PC-3 (cell line): ENCODE data around the gene ITGA8. TPM values are rescaled to one million over a fixed set of nuclear protein-coding genes. Genes with fewer than 3 reads are reported as not detected.

Experiments used
- ATAC-seq: fragments of 200-7000 bp; cut with Tn5 transposase; 2 replicates; pipeline ENCODE4 v1.9.1; 2020; ENCODE audit warnings: mild to moderate bottlenecking, moderate library complexity
- BruUV-seq: library from RNA; stranded (reverse); fragments of 400-500 nt; replicated peaks from 2 replicates; lab custom pipeline; 2021; lab: Mats Ljungman, UMichigan
- CTCF ChIA-PET: fragments of 300-600 bp; sonication (Branson Sonifier 250); formaldehyde crosslinking; loops from one replicate; lab custom pipeline; 2022; ENCODE audit warnings: antibody characterized with exemption; lab: Charles Lee
- POLR2A ChIA-PET: fragments of 300-600 bp; sonication (Branson Sonifier 250); formaldehyde crosslinking; loops from one replicate; lab custom pipeline; 2022; ENCODE audit warnings: antibody characterized with exemption; ENCODE audit not compliant: unreplicated experiment; lab: Charles Lee
- DNase-seq: peaks from one replicate; pipeline ENCODE4 v3.0.0-alpha.2; 2015
- H2AFZ ChIP-seq: fragments of 300-600 bp; sonication (generic); 2 replicates; pipeline ENCODE4 v1.6.0; 2016; ENCODE audit warnings: antibody characterized with exemption, low read length
- H3F3A ChIP-seq: fragments of 300-600 bp; sonication (generic); one replicate; pipeline ENCODE4 v1.6.0; 2017; ENCODE audit warnings: antibody characterized with exemption, low read length, control low read depth, mild to moderate bottlenecking; ENCODE audit not compliant: unreplicated experiment
- H3K27ac ChIP-seq: fragments of 300-600 bp; sonication (generic); 2 replicates; pipeline ENCODE4 v1.5.1; 2016; ENCODE audit warnings: mild to moderate bottlenecking, low read length
- H3K27me3 ChIP-seq: fragments of 300-600 bp; sonication (generic); 2 replicates; pipeline ENCODE4 v1.6.1; 2016; ENCODE audit warnings: low read length, mixed read lengths
- H3K36me3 ChIP-seq: fragments of 300-600 bp; sonication (generic); 2 replicates; pipeline ENCODE4 v1.6.1; 2016; ENCODE audit warnings: low read depth, mixed run types, low read length, mixed read lengths
- H3K4me1 ChIP-seq: fragments of 300-600 bp; sonication (generic); 2 replicates; pipeline ENCODE4 v1.5.1; 2016; ENCODE audit warnings: low read length; ENCODE audit not compliant: insufficient read depth
- H3K4me2 ChIP-seq: fragments of 300-600 bp; sonication (generic); 2 replicates; pipeline ENCODE4 v1.6.0; 2016; ENCODE audit warnings: low read length
- H3K4me3 ChIP-seq: fragments of 300-600 bp; sonication (generic); 2 replicates; pipeline ENCODE4 v1.5.1; 2016; ENCODE audit warnings: mild to moderate bottlenecking, low read length, mixed read lengths
- H3K79me2 ChIP-seq: fragments of 300-600 bp; sonication (generic); 2 replicates; pipeline ENCODE4 v1.6.1; 2017; ENCODE audit warnings: low read length, mixed read lengths
- H3K9ac ChIP-seq: fragments of 300-600 bp; sonication (generic); 2 replicates; pipeline ENCODE4 v1.6.0; 2016; ENCODE audit warnings: mild to moderate bottlenecking, low read length
- H3K9me2 ChIP-seq: fragments of 300-600 bp; sonication (generic); replicated peaks from 2 replicates; pipeline ENCODE4 v1.6.1; 2016; ENCODE audit warnings: mixed run types, low read length, mixed read lengths
- H3K9me3 ChIP-seq: fragments of 300-600 bp; sonication (generic); 2 replicates; pipeline ENCODE4 v1.6.1; 2016; ENCODE audit warnings: low read length, mixed read lengths
- H4K20me1 ChIP-seq: fragments of 300-600 bp; sonication (generic); 2 replicates; pipeline ENCODE4 v1.6.1; 2016; ENCODE audit warnings: low read length, mixed read lengths
- CTCF ChIP-seq: fragments of 300-600 bp; sonication (generic); conservative IDR thresholded peaks from 2 replicates; pipeline ENCODE4 v1.5.1; 2017; ENCODE audit warnings: antibody characterized with exemption, low read depth, mild to moderate bottlenecking, low read length
- EZH2 ChIP-seq: fragments of 300-600 bp; sonication (generic); IDR thresholded peaks from one replicate; pipeline ENCODE4 v1.6.1; 2017; ENCODE audit warnings: antibody characterized with exemption, mild to moderate bottlenecking, low read length; ENCODE audit not compliant: unreplicated experiment
- EZH2phosphoT487 ChIP-seq: fragments of 300-600 bp; sonication (generic); IDR thresholded peaks from 2 replicates; pipeline ENCODE4 v1.6.1; 2018; ENCODE audit warnings: mild to moderate bottlenecking, antibody characterized with exemption, low read length, borderline replicate concordance
- intact Hi-C: fragments of 100-400 bp; cut with micrococcal nuclease; formaldehyde crosslinking; loops from 2 replicates; pipeline ENCODE4 v1.9.0; 2023
- total RNA-seq: library from RNA; depleted of rRNA; stranded (reverse); fragments of >200 nt; gene quantifications from 2 replicates; pipeline ENCODE4 v1.2.3, GENCODE V29; 2014

The ITGA8 gene
- total RNA-seq, 1 experiment from 2014 or later, result not detected

- H3K9me2 ChIP-seq, result no peaks in the 10 kb centered on the region
- CTCF ChIA-PET, result interaction anchor here (0.6 kb wide), 1 partner anchor 335 kb away, joined by 3 read pairs; no protein-coding TSS in a partner anchor
These were observed 5.0 kb upstream of the ITGA8 start for GRCh38 chr10:15724683-15725082.

GRCh38 chr10:15723803-15724202, 4.1 kb upstream of the ITGA8 start:
- ChIA-PET CTCF (no interaction called here), POLR2A (no interaction called here)
- TF ChIP-seq CTCF (no peak), EZH2phosphoT487 (no peak), EZH2 (no peak)
- no peaks in the 10 kb centered on the region for H3K4me1 ChIP-seq
- no peak overlapping the region for H3K27ac ChIP-seq
- DNase-seq (no peak), ATAC-seq (no peak)
- intact Hi-C loops, result loop anchor here (2.0 kb wide), 1 partner anchor 289 kb away; no protein-coding TSS in a partner anchor
- no peak overlapping the region for H2AFZ ChIP-seq
- no peak overlapping the region for H3K4me2 ChIP-seq
- H4K20me1 ChIP-seq, result no peaks in the 10 kb centered on the region
- no peaks in the 10 kb centered on the region for H3K36me3 ChIP-seq
- no TSS peak for BruUV-seq
- H3K27me3 ChIP-seq, result peaks cover 9% of the 10 kb centered on the region
- no peaks in the 10 kb centered on the region for H3K9me2 ChIP-seq
- H3K4me3 ChIP-seq, result no peak overlapping the region
- H3K79me2 ChIP-seq, result no peaks in the 10 kb centered on the region
- H3K9ac ChIP-seq, result no peak overlapping the region
- no peaks in the 10 kb centered on the region for H3K9me3 ChIP-seq
- H3F3A ChIP-seq, result no peaks in the 10 kb centered on the region

More at GRCh38 chr10:15724683-15725082, 5.0 kb upstream of the ITGA8 start:
- no peak overlapping the region for H3K27ac ChIP-seq
- H3K79me2 ChIP-seq, result no peaks in the 10 kb centered on the region
- no peaks in the 10 kb centered on the region for H3K36me3 ChIP-seq
- H3K9me3 ChIP-seq, result no peaks in the 10 kb centered on the region
- H3K4me2 ChIP-seq, result no peak overlapping the region
- H3K4me3 ChIP-seq, result no peak overlapping the region
- no peak for ATAC-seq
- H3F3A ChIP-seq, result no peaks in the 10 kb centered on the region
- intact Hi-C loops, result loop anchor here (2.0 kb wide), 1 partner anchor 290 kb away; no protein-coding TSS in a partner anchor
- POLR2A ChIA-PET, result no interaction called here
- H4K20me1 ChIP-seq, result no peaks in the 10 kb centered on the region
- no peak overlapping the region for H3K9ac ChIP-seq
- no TSS peak for BruUV-seq
- TF ChIP-seq CTCF (no peak), EZH2phosphoT487 (no peak), EZH2 (no peak)
- H3K27me3 ChIP-seq, result peaks cover 3% of the 10 kb centered on the region; the same call in 1 of the 2 replicates
- DNase-seq, result no peak
- H2AFZ ChIP-seq, result no peak overlapping the region
- no peaks in the 10 kb centered on the region for H3K4me1 ChIP-seq

GRCh38 chr10:15720635-15721287, 1.0 kb upstream of the ITGA8 start:
- POLR2A ChIA-PET, result no interaction called here
- Histone ChIP-seq H3K9me3 (no peaks in the 10 kb centered on the region), H3K4me2 (no peak overlapping the region), H3K9ac (no peak overlapping the region), H3K27ac (no peak overlapping the region), H3K9me2 (no peaks in the 10 kb centered on the region), H3K36me3 (no peaks in the 10 kb centered on the region), H2AFZ (no peak overlapping the region), H3K4me1 (no peaks in the 10 kb centered on the region), H3K4me3 (no peak overlapping the region), H4K20me1 (no peaks in the 10 kb centered on the region), H3K27me3 (peaks cover 24% of the 10 kb centered on the region), H3F3A (no peaks in the 10 kb centered on the region), H3K79me2 (no peaks in the 10 kb centered on the region)
- no TSS peak for BruUV-seq
- DNase-seq, result no peak
- TF ChIP-seq EZH2 (no peak), EZH2phosphoT487 (no peak), CTCF (no peak)
- intact Hi-C loops, result no loop called here
- CTCF ChIA-PET, result no interaction called here
- no peak for ATAC-seq
